Fibroblast of lung (primary cell): ENCODE results near the gene TRIM71.

Experiments used
- EZH2 ChIP-seq: IDR thresholded peaks from 2 replicates; pipeline ENCODE4 v1.5.1; 2012; ENCODE audit warnings: low read length, control low read depth, mild to moderate bottlenecking; ENCODE audit errors: missing control alignments
- TF ChIP-seq, protein P1 (sequence below), 2 donors: IDR thresholded peaks in 1 of 2; conservative IDR thresholded peaks in 1 of 2; 1 replicate in 1 of 2; 2 replicates in 1 of 2; pipeline ENCODE4 v1.5.1; 2011 to 2012; ENCODE audit warnings: low read length in 2 of 2, control low read depth in 1 of 2, inconsistent platforms in 1 of 2, low read depth in 1 of 2, mild to moderate bottlenecking in 1 of 2

DNA sequence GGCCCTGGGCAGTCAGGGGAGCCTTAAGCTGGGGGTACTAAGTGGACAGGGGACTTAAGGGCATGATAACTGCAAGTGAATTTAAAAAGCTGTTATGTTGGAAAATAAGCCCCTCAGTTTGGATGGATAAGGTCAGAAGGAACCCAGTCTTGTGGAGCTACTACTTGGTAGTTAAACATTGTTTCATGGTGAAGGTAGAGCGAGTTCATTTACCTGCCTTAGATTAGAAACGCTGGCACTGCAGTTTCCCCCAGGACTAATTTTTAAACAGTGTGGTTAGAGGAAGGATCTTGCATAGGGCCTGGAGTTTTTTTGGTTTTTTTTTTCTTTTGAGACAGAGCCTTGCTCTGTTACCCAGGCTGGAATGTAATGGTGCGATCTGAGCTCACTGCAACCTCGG, 31.2 kb downstream of the TRIM71 start:
- TF ChIP-seq, protein P1, sequence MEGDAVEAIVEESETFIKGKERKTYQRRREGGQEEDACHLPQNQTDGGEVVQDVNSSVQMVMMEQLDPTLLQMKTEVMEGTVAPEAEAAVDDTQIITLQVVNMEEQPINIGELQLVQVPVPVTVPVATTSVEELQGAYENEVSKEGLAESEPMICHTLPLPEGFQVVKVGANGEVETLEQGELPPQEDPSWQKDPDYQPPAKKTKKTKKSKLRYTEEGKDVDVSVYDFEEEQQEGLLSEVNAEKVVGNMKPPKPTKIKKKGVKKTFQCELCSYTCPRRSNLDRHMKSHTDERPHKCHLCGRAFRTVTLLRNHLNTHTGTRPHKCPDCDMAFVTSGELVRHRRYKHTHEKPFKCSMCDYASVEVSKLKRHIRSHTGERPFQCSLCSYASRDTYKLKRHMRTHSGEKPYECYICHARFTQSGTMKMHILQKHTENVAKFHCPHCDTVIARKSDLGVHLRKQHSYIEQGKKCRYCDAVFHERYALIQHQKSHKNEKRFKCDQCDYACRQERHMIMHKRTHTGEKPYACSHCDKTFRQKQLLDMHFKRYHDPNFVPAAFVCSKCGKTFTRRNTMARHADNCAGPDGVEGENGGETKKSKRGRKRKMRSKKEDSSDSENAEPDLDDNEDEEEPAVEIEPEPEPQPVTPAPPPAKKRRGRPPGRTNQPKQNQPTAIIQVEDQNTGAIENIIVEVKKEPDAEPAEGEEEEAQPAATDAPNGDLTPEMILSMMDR (conservative IDR thresholded peaks at IDR 0.05 in 1 of 2, IDR thresholded peaks at IDR 0.05 in 1 of 2; ENCODE audit: low read depth in 1 of 2, low read length in 2 of 2): no peak
- TF ChIP-seq EZH2: no peak
